GM12865 (cell line): ENCODE measurements around the gene CLDN5.
"Not testable (repeated sequence)": the region's sequence is repeated elsewhere in the genome, so short reads cannot be mapped to it uniquely, and the experiment has no call there.

Experiments
- DNase-seq: peaks from one replicate; pipeline ENCODE4 v3.0.0; 2010; ENCODE audit warnings: low read depth
- H3K4me3 ChIP-seq: 2 replicates; pipeline ENCODE4 v1.5.1; 2011; ENCODE audit warnings: mild to moderate bottlenecking, low read depth, low read length, control low read depth
- CTCF ChIP-seq: IDR thresholded peaks from 2 replicates; pipeline ENCODE4 v1.5.1; 2011; ENCODE audit warnings: low read length, control low read depth, low read depth, inconsistent platforms; ENCODE audit not compliant: insufficient read depth; ENCODE audit errors: missing control alignments

CLDN5 gene

GRCh38 chr22:19555651-19556050 lies 31.4 kb upstream of the CLDN5 start:
- DNase-seq, result no peak
- no peak overlapping the region for H3K4me3 ChIP-seq
- TF ChIP-seq CTCF, result no peak

GRCh38 chr22:19554834-19555404 lies 30.7 kb upstream of the CLDN5 start:
- TF ChIP-seq CTCF, result no peak
- no peak for DNase-seq
- H3K4me3 ChIP-seq, result no peak overlapping the region

- no peak for TF ChIP-seq CTCF
- no peak overlapping the region for H3K4me3 ChIP-seq
- DNase-seq, result no peak
Measured at GRCh38 chr22:19553201-19553600, 29.0 kb upstream of the CLDN5 start.

- no peak for DNase-seq
- H3K4me3 ChIP-seq, result no peak overlapping the region
- TF ChIP-seq CTCF, result no peak
Measured at GRCh38 chr22:19550382-19550781, 26.2 kb upstream of the CLDN5 start.

GRCh38 chr22:19549428-19549827 lies 25.2 kb upstream of the CLDN5 start:
- no peak for TF ChIP-seq CTCF
- no peak overlapping the region for H3K4me3 ChIP-seq
- DNase-seq, result no peak

GRCh38 chr22:19548964-19549363 lies 24.8 kb upstream of the CLDN5 start:
- TF ChIP-seq CTCF, result no peak
- no peak overlapping the region for H3K4me3 ChIP-seq
- no peak for DNase-seq

- not testable (repeated sequence) for DNase-seq, H3K4me3 ChIP-seq
Measured at GRCh38 chr22:19548427-19548826, 24.2 kb upstream of the CLDN5 start.
